ENCODE results near the gene DGKG.

DGKG gene

DNA sequence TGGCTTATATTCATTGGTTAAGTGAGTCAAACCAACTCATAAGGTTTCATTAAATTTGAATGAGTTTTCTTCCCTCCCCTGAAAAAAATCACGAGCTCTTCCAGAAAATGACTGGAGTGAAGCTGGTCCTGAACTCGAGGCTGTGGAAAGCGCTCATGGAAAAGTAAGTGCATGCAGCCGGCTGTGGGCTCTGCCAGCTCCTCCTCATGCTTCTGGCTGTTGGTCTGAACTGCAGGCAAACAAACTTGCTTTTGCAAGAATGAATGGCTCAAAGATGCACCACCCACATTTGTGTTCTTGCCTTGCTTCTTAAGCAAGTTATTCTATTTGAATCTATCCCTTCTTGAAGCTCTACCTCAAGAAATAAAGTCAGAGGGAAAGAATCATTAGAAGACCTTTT lies 259.3 kb downstream of the DGKG start:
- DNase-seq = no peak

GRCh38 chr3:186100398-186100797 lies 261.6 kb downstream of the DGKG start:
- DNase-seq = no peak

GRCh38 chr3:186099178-186099577 lies 262.9 kb downstream of the DGKG start:
- DNase-seq = no peak

- DNase-seq = no peak
These were observed 263.3 kb downstream of the DGKG start for GRCh38 chr3:186098740-186099139.

DNA sequence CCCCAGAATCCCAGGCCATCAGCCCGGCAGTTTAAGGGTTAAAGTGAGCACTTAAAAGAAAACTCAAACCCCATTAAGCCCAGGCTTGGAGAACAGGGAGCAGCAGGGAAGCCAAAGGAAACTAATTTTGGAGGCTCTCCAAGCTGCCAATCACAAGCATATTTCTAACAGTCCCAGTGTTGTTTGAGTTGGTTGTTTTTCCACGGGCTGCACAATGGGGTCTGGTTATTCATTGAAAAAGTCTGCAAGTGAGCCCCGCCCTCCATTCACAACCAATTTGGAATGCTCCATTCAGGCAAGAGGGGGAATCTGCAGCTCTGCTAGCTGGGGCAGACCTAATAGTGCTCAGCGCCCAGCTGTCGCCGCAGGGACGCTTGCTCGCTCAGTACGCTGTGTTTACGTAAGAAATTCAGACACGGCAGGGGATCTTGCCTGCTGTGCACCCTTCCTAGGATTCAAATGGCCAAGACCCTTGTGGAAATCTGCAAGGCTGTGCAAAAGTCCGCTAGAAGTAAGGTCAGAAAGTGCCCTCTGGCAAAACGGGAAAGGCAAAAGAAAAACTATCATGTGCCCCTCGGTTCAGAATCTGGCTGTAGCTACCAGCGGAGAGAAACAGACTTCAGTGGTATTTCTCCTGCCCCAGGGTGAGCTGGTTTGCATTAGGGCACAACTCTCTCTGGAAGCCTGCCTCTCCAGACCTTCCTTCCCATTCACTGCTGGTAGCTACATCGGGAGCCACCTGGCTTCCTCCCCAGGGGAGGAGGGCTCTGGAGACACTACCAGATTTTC lies 264.2 kb downstream of the DGKG start:
- no peak for DNase-seq

- DNase-seq = no peak
These were observed 264.7 kb downstream of the DGKG start for GRCh38 chr3:186097317-186097662.

Data from activated CD8-positive, alpha-beta memory T cell treated with anti-CD3 and anti-CD28 coated beads, Interleukin-2, amount 50 U/mL, for 48 hours (primary cell).